ENCODE results near the gene ZNF654. TPM values are rescaled to one million over a fixed set of nuclear protein-coding genes. Genes with fewer than 3 reads are reported as not detected.

ZNF654 gene
- total RNA-seq, 1 donor from 2014 or later: 16.7 TPM

GRCh38 chr3:88192631-88193030 is 133.6 kb downstream of the ZNF654 start:
- H3K4me3 Mint-ChIP-seq (ENCODE audit: low read depth): no peak overlapping the region
- intact Hi-C loops (cut with micrococcal nuclease): no loop called here

More at GRCh38 chr3:88192631-88193030, 133.6 kb downstream of the ZNF654 start:
- Mint-ChIP-seq H3K9me3 (peaks cover 4% of the 10 kb centered on the region), H3K27ac (no peak overlapping the region), H3K36me3 (ENCODE audit: low read depth) (no peaks in the 10 kb centered on the region), H3K4me1 (ENCODE audit: low read depth) (peaks cover 6% of the 10 kb centered on the region), H3K27me3 (ENCODE audit: low read depth) (no peaks in the 10 kb centered on the region)
- DNase-seq (ENCODE audit: low spot score): no peak

Other genes starting within 250 kb of the ZNF654 start
- 94.7 and 95.1 TPM in 2 replicates for gene CGGBP1, start 250 bp upstream of the ZNF654 start, total RNA-seq
- 23.1 and 25.4 TPM in 2 replicates for gene C3orf38, start 90.7 kb downstream of the ZNF654 start, total RNA-seq

All from activated T-helper 2 cell treated with anti-CD3 and anti-CD28 coated beads, Interferon-gamma antibody, Interleukin-2, Interleukin-4, amounts not matched to agents 10 μg/mL and 5 μg/mL and 100 μg/mL, durations not matched to agents 14 hours and 24 hours and 36 hours (primary cell).